NCI-H82 treated with DMSO at 0.1 percent for 48 hours (cell line): ENCODE results near the gene CNNM4.
"Not testable (repeated sequence)": the region's sequence is repeated elsewhere in the genome, so short reads cannot be mapped to it uniquely, and the experiment has no call there.

ENCODE experiments used
- DNase-seq: peaks from one replicate; lab custom pipeline; 2025; ENCODE audit not compliant: unreplicated experiment; lab: John Stamatoyannopoulos, UW

The CNNM4 gene

GRCh38 chr2:96792772-96793749 lies 32.4 kb downstream of the CNNM4 start:
- DNase-seq, result no peak

- DNase-seq, result no peak
Observed at GRCh38 chr2:96795076-96795475, 34.4 kb downstream of the CNNM4 start.

- DNase-seq, result not testable (repeated sequence)
Observed at GRCh38 chr2:96796497-96796896, 35.8 kb downstream of the CNNM4 start.

GRCh38 chr2:96797066-96797625 lies 36.4 kb downstream of the CNNM4 start:
- no peak for DNase-seq

- DNase-seq, result no peak
Observed at GRCh38 chr2:96798733-96799622, 38.3 kb downstream of the CNNM4 start.

GRCh38 chr2:96799623-96799935 lies 38.9 kb downstream of the CNNM4 start:
- no peak for DNase-seq

GRCh38 chr2:96800061-96801004 lies 39.6 kb downstream of the CNNM4 start:
- no peak for DNase-seq

GRCh38 chr2:96801005-96801785 lies 40.5 kb downstream of the CNNM4 start:
- no peak for DNase-seq

GRCh38 chr2:96801786-96802595 lies 41.3 kb downstream of the CNNM4 start:
- no peak for DNase-seq

GRCh38 chr2:96802721-96803120 lies 42.0 kb downstream of the CNNM4 start:
- DNase-seq, result no peak

- no peak for DNase-seq
Observed at GRCh38 chr2:96804986-96805385, 44.3 kb downstream of the CNNM4 start.

- not testable (repeated sequence) for DNase-seq
Observed at GRCh38 chr2:96805946-96806345, 45.2 kb downstream of the CNNM4 start.

- DNase-seq, result no peak
Observed at GRCh38 chr2:96806468-96807126, 45.9 kb downstream of the CNNM4 start.

GRCh38 chr2:96807127-96807471 lies 46.4 kb downstream of the CNNM4 start:
- DNase-seq, result no peak

GRCh38 chr2:96808176-96808837 lies 47.6 kb downstream of the CNNM4 start:
- no peak for DNase-seq

GRCh38 chr2:96809216-96809882 lies 48.6 kb downstream of the CNNM4 start:
- DNase-seq, result no peak
